ENCODE measurements around the gene ITGBL1.
A peak's percentile ranks its signal among the peaks of the same experiment; 100 is the strongest.

Gene ITGBL1

GRCh38 chr13:101474419-101474957 is 22.0 kb downstream of the ITGBL1 start:
- TF ChIP-seq CTCF (IDR thresholded peaks at IDR 0.05; ENCODE audit: low read depth, low read length) = peak; percentile 47
- no peak overlapping the region for H3K4me3 ChIP-seq (ENCODE audit: low read depth, low read length)

- TF ChIP-seq CTCF (IDR thresholded peaks at IDR 0.05; ENCODE audit: low read depth, low read length) = no peak
- H3K4me3 ChIP-seq (ENCODE audit: low read depth, low read length) = no peak overlapping the region
Measured at GRCh38 chr13:101475536-101475935, 23.1 kb downstream of the ITGBL1 start.

GRCh38 chr13:101481421-101481820 is 28.9 kb downstream of the ITGBL1 start:
- TF ChIP-seq CTCF (IDR thresholded peaks at IDR 0.05; ENCODE audit: low read depth, low read length) = no peak
- H3K4me3 ChIP-seq (ENCODE audit: low read depth, low read length) = no peak overlapping the region

GRCh38 chr13:101486708-101487437 is 34.4 kb downstream of the ITGBL1 start:
- H3K4me3 ChIP-seq (ENCODE audit: low read depth, low read length) = no peak overlapping the region
- TF ChIP-seq CTCF (IDR thresholded peaks at IDR 0.05; ENCODE audit: low read depth, low read length) = no peak

GRCh38 chr13:101487438-101487830 is 35.0 kb downstream of the ITGBL1 start:
- TF ChIP-seq CTCF (IDR thresholded peaks at IDR 0.05; ENCODE audit: low read depth, low read length) = no peak
- H3K4me3 ChIP-seq (ENCODE audit: low read depth, low read length) = no peak overlapping the region

- no peak overlapping the region for H3K4me3 ChIP-seq (ENCODE audit: low read depth, low read length)
- TF ChIP-seq CTCF (IDR thresholded peaks at IDR 0.05; ENCODE audit: low read depth, low read length) = no peak
Measured at GRCh38 chr13:101488734-101489133, 36.3 kb downstream of the ITGBL1 start.

GRCh38 chr13:101489643-101490405 is 37.3 kb downstream of the ITGBL1 start:
- no peak for TF ChIP-seq CTCF (IDR thresholded peaks at IDR 0.05; ENCODE audit: low read depth, low read length)
- H3K4me3 ChIP-seq (ENCODE audit: low read depth, low read length) = no peak overlapping the region
